H1 (cell line): ENCODE data around the gene TRIM62. TPM values are rescaled to one million over a fixed set of nuclear protein-coding genes. Genes with fewer than 3 reads are reported as not detected.

ENCODE experiments used
- CTCF ChIA-PET: fragments of 300-600 bp; sonication (Branson Sonifier 250); formaldehyde crosslinking; loops from one replicate; lab custom pipeline; 2021; ENCODE audit not compliant: partially characterized antibody; lab: Charles Lee
- POLR2A ChIA-PET: fragments of 300-600 bp; sonication (Branson Sonifier 250); formaldehyde crosslinking; loops from one replicate; lab custom pipeline; 2021; ENCODE audit warnings: inconsistent platforms; ENCODE audit not compliant: partially characterized antibody; lab: Charles Lee
- DNase-seq, 2 experiments: peaks; one replicate each; pipeline versions ENCODE4 v3.0.0 to v3.0.0-alpha.2; 2010 to 2022; ENCODE audit warnings: low spot score in 2 of 2, low read depth in 1 of 2, mixed read lengths in 1 of 2
- FAIRE-seq: peaks from 2 replicates; lab custom pipeline; 2011; peaks lifted over from hg19 to GRCh38; lab: Jason Lieb, UNC
- H2AFZ ChIP-seq: 2 replicates; pipeline ENCODE4 v1.8.1; 2012; ENCODE audit warnings: low read length, inconsistent platforms
- H2AK5ac ChIP-seq: 2 replicates; pipeline ENCODE4 v1.6.1; 2013; ENCODE audit warnings: low read depth, low read length
- H2BK120ac ChIP-seq: replicated peaks from 2 replicates; pipeline ENCODE3; 2013; ENCODE audit warnings: low read depth, low read length, inconsistent platforms
- H2BK12ac ChIP-seq: 2 replicates; pipeline ENCODE4 v1.6.1; 2013; ENCODE audit warnings: low read depth, low read length
- H2BK15ac ChIP-seq: 2 replicates; pipeline ENCODE4 v1.6.1; 2013; ENCODE audit warnings: low read length
- H2BK20ac ChIP-seq: 2 replicates; pipeline ENCODE4 v1.6.1; 2013; ENCODE audit warnings: low read length
- H2BK5ac ChIP-seq: 2 replicates; pipeline ENCODE4 v1.6.1; 2013; ENCODE audit warnings: low read depth, low read length
- H3K14ac ChIP-seq: 2 replicates; pipeline ENCODE4 v1.6.1; 2013; ENCODE audit warnings: inconsistent platforms; ENCODE audit not compliant: insufficient read length
- H3K18ac ChIP-seq: 2 replicates; pipeline ENCODE4 v1.6.1; 2013; ENCODE audit warnings: low read length; ENCODE audit errors: extremely low read depth
- H3K23ac ChIP-seq: 2 replicates; pipeline ENCODE4 v1.6.1; 2013; ENCODE audit warnings: inconsistent platforms; ENCODE audit not compliant: insufficient read length
- H3K23me2 ChIP-seq: 2 replicates; pipeline ENCODE4 v1.6.1; 2013; ENCODE audit warnings: low read depth, low read length
- H3K27ac ChIP-seq: 2 replicates; pipeline ENCODE4 v1.6.1; 2011; ENCODE audit warnings: low read depth, low read length, inconsistent platforms
- H3K27me3 ChIP-seq, 4 experiments: replicated peaks in 1 of 4; 1 replicate in 1 of 4; 2 replicates in 3 of 4; pipeline versions ENCODE4 v1.6.1 to v1.8.1; 2011 to 2013; ENCODE audit warnings: low read length in 3 of 4, mild to moderate bottlenecking in 3 of 4, inconsistent platforms in 2 of 4, mixed read lengths in 2 of 4, moderate library complexity in 1 of 4; ENCODE audit not compliant: control insufficient read depth in 3 of 4, insufficient read depth in 3 of 4; ENCODE audit errors: extremely low read depth in 1 of 4
- H3K36me3 ChIP-seq, 4 experiments: 2 replicates each; pipeline versions ENCODE4 v1.6.1 to v1.8.1; 2011 to 2013; ENCODE audit warnings: mild to moderate bottlenecking in 4 of 4, low read length in 3 of 4, moderate library complexity in 2 of 4, control low read depth in 1 of 4, inconsistent platforms in 1 of 4; ENCODE audit not compliant: insufficient read depth in 4 of 4, control insufficient read depth in 2 of 4
- H3K4ac ChIP-seq: replicated peaks from 2 replicates; pipeline ENCODE3; 2013; ENCODE audit warnings: low read length, low read depth, mixed read lengths, inconsistent platforms; ENCODE audit not compliant: insufficient read length
- H3K4me1 ChIP-seq, 4 experiments: replicated peaks in 1 of 4; 1 replicate in 1 of 4; 2 replicates in 3 of 4; pipeline versions ENCODE4 v1.6.1 to v1.8.1; 2011 to 2013; ENCODE audit warnings: low read length in 3 of 4, inconsistent platforms in 2 of 4, mixed read lengths in 1 of 4; ENCODE audit not compliant: insufficient read depth in 4 of 4, control insufficient read depth in 3 of 4
- H3K4me2 ChIP-seq, 2 experiments: 2 replicates each; pipeline versions ENCODE4 v1.6.1 to v1.8.1; 2011 to 2013; ENCODE audit warnings: low read depth in 2 of 2, low read length in 2 of 2, control low read depth in 1 of 2, inconsistent platforms in 1 of 2, mild to moderate bottlenecking in 1 of 2; ENCODE audit not compliant: insufficient read depth in 1 of 2
- H3K4me3 ChIP-seq, 4 experiments: fragments of 200-600, 300-600 bp in 1 of 4; sonication (generic), shearing (Covaris generic), sonication (Bioruptor Twin) in 1 of 4; 2 replicates each; pipeline versions ENCODE4 v1.5.1 to v1.8.1; 2011 to 2016; ENCODE audit warnings: low read length in 4 of 4, low read depth in 3 of 4, control low read depth in 2 of 4, inconsistent platforms in 2 of 4, mild to moderate bottlenecking in 2 of 4, mixed read lengths in 1 of 4, moderate library complexity in 1 of 4; ENCODE audit not compliant: insufficient read depth in 2 of 4; ENCODE audit errors: extremely low read depth in 1 of 4
- H3K56ac ChIP-seq: replicated peaks from 2 replicates; pipeline ENCODE3; 2013; ENCODE audit warnings: low read depth, mild to moderate bottlenecking, mixed read lengths, low read length, inconsistent platforms; ENCODE audit not compliant: insufficient read length
- H3K79me1 ChIP-seq: 2 replicates; pipeline ENCODE4 v1.6.1; 2013; ENCODE audit warnings: low read depth, low read length, control low read depth
- H3K79me2 ChIP-seq, 2 experiments: 2 replicates each; pipeline versions ENCODE4 v1.6.1 to v1.8.1; 2012 to 2013; ENCODE audit warnings: low read length in 2 of 2, mild to moderate bottlenecking in 2 of 2, inconsistent platforms in 1 of 2; ENCODE audit not compliant: insufficient read depth in 2 of 2, control insufficient read depth in 1 of 2
- H3K9ac ChIP-seq, 4 experiments: replicated peaks in 1 of 4; 1 replicate in 1 of 4; 2 replicates in 3 of 4; pipeline versions ENCODE4 v1.6.1 to v1.8.1; 2011 to 2013; ENCODE audit warnings: low read depth in 3 of 4, low read length in 3 of 4, control low read depth in 2 of 4, mild to moderate bottlenecking in 2 of 4, moderate library complexity in 2 of 4, inconsistent platforms in 1 of 4; ENCODE audit errors: extremely low read depth in 1 of 4
- H3K9me3 ChIP-seq, 2 experiments: 2 replicates each; pipeline versions ENCODE4 v1.6.1 to v1.8.1; 2012 to 2013; ENCODE audit warnings: mild to moderate bottlenecking in 2 of 2, moderate library complexity in 2 of 2, control low read depth in 1 of 2, inconsistent platforms in 1 of 2, low read depth in 1 of 2, low read length in 1 of 2, mixed read lengths in 1 of 2; ENCODE audit not compliant: insufficient read depth in 2 of 2
- H4K20me1 ChIP-seq, 2 experiments: replicated peaks in 1 of 2; 2 replicates each; pipeline versions ENCODE3 to v1.8.1; 2011 to 2013; ENCODE audit warnings: inconsistent platforms in 2 of 2, low read length in 2 of 2, mild to moderate bottlenecking in 1 of 2; ENCODE audit not compliant: insufficient read depth in 2 of 2, control insufficient read depth in 1 of 2
- H4K5ac ChIP-seq: 2 replicates; pipeline ENCODE4 v1.6.1; 2013; ENCODE audit warnings: low read length, low read depth, mixed read lengths, inconsistent platforms; ENCODE audit not compliant: insufficient read length
- H4K8ac ChIP-seq: 2 replicates; pipeline ENCODE4 v1.8.0; 2013; ENCODE audit warnings: mild to moderate bottlenecking, moderate library complexity, low read length, inconsistent platforms; ENCODE audit not compliant: insufficient read depth; ENCODE audit errors: extremely low read depth
- H4K91ac ChIP-seq: replicated peaks from 2 replicates; pipeline ENCODE3; 2013; ENCODE audit warnings: low read length, mixed read lengths, inconsistent platforms; ENCODE audit not compliant: insufficient read length
- BACH1 ChIP-seq: IDR thresholded peaks from 2 replicates; pipeline ENCODE4 v1.6.1; 2012; ENCODE audit warnings: low read length, improper control_type of control experiment
- POLR2AphosphoS5 ChIP-seq: IDR thresholded peaks from 2 replicates; pipeline ENCODE4 v1.6.1; 2011; ENCODE audit warnings: low read depth, low read length
- RAD21 ChIP-seq, 2 experiments: IDR thresholded peaks in 1 of 2; conservative IDR thresholded peaks in 1 of 2; 2 replicates each; pipeline ENCODE4 v1.6.1; 2011; ENCODE audit warnings: low read depth in 2 of 2, low read length in 2 of 2, improper control_type of control experiment in 1 of 2, inconsistent platforms in 1 of 2, mild to moderate bottlenecking in 1 of 2, moderate library complexity in 1 of 2
- SAP30 ChIP-seq: fragments of 300-600 bp; sonication (generic); IDR thresholded peaks from 2 replicates; pipeline ENCODE4 v1.7.1; 2012; ENCODE audit warnings: low read length, moderate library complexity, mild to moderate bottlenecking, inconsistent platforms; ENCODE audit not compliant: insufficient read depth, insufficient replicate concordance
- SP2 ChIP-seq: IDR thresholded peaks from 2 replicates; pipeline ENCODE4 v1.6.1; 2012; ENCODE audit warnings: mild to moderate bottlenecking, low read length, inconsistent platforms
- SRF ChIP-seq: IDR thresholded peaks from 2 replicates; pipeline ENCODE4 v1.6.1; 2011; ENCODE audit warnings: mild to moderate bottlenecking, low read depth, low read length, moderate library complexity
- TCF12 ChIP-seq: IDR thresholded peaks from 2 replicates; pipeline ENCODE4 v1.6.1; 2011; ENCODE audit warnings: low read depth, mild to moderate bottlenecking, low read length
- TEAD4 ChIP-seq: IDR thresholded peaks from 2 replicates; pipeline ENCODE4 v1.6.1; 2012; ENCODE audit warnings: low read depth, low read length, inconsistent platforms, mixed read lengths
- USF2 ChIP-seq: IDR thresholded peaks from 2 replicates; pipeline ENCODE4 v1.6.1; 2011; ENCODE audit warnings: low read length, improper control_type of control experiment
- WGBS, 2 experiments: shearing (Covaris generic) in 1 of 2; methylation state at CpG; one replicate each; pipeline versions ENCODE4 v1.1.6 to v1.1.7; 2013 to 2015; ENCODE audit warnings: low lambda C conversion rate in 2 of 2, mixed read lengths in 2 of 2, inconsistent platforms in 1 of 2, low coverage in 1 of 2, missing lambda C conversion rate in 1 of 2; ENCODE audit not compliant: insufficient replicate concordance in 2 of 2, insufficient coverage in 1 of 2, insufficient read length in 1 of 2; ENCODE audit errors: extremely low coverage in 1 of 2, missing lambda C conversion rate in 1 of 2; 5-methylcytosine and 5-hydroxymethylcytosine counted together
- polyA plus RNA-seq, 7 experiments: library from polyadenylated mRNA; depleted of rRNA in 3 of 7; stranded (reverse) in 5 of 7; unstranded in 2 of 7; fragments of >200 nt in 5 of 7; fragments of 200-250 nt in 2 of 7; gene quantifications; 1 replicate in 5 of 7; 2 replicates in 1 of 7; 4 replicates in 1 of 7; pipeline versions ENCODE4 v1.2.1 to v1.2.3, GENCODE V29; 2011 to 2013; ENCODE audit warnings: missing spikeins in 2 of 7, mixed read lengths in 2 of 7
- total RNA-seq: library from RNA; stranded (reverse); fragmentation: NEBNext Ultra II Directional; extraction: Animal tissue kit (Norgen Biotek cat#: 25700); gene quantifications from 2 replicates; pipeline ENCODE4 v1.2.1, GENCODE V29; 2021
- TF ChIP-seq, protein P1 (sequence below), 3 experiments: IDR thresholded peaks; 1 replicate in 2 of 3; 2 replicates in 1 of 3; pipeline versions ENCODE4 v1.5.1 to v1.6.1; 2011; ENCODE audit warnings: low read length in 3 of 3, mild to moderate bottlenecking in 3 of 3, inconsistent platforms in 2 of 3, low read depth in 1 of 3, moderate library complexity in 1 of 3; ENCODE audit not compliant: insufficient read depth in 1 of 3; ENCODE audit errors: control extremely low read depth in 1 of 3

TRIM62 gene
- total and polyA plus RNA-seq, 2 of the 8 experiments (the other 6 are each of a cell fraction or from before 2014, with no cell fraction given) = 6.3 to 10.8 TPM

- no peak overlapping the region for H3K9ac ChIP-seq
- no peak overlapping the region for H4K8ac ChIP-seq
- no peak overlapping the region for H2AK5ac ChIP-seq
- ChIA-PET POLR2A (interaction anchor here (0.6 kb wide), 1 partner anchor 1880 kb away, joined by 3 read pairs; no protein-coding TSS in a partner anchor), CTCF (interaction anchor here (0.6 to 4.8 kb wide), 21 partner anchors 10 to 397 kb away, joined by 3 to 55 read pairs (median 3); partner anchors contain the start of gene A3GALT2)
- no peak overlapping the region for H3K4me2 ChIP-seq
- H2BK120ac ChIP-seq = no peak overlapping the region
- peaks cover 9 to 18% (median 16%) of the 10 kb centered on the region in 4 experiments for H3K4me1 ChIP-seq
- no peak overlapping the region for H2AFZ ChIP-seq
- WGBS, 2 experiments = 67% methylated on average over 3 of the region's 3 CpGs; no CpG with 5 or more reads in 1 of the 2 experiments
- no peaks in the 10 kb centered on the region for H3K9me3 ChIP-seq
- H4K20me1 ChIP-seq = peaks cover 0 to 2% of the 10 kb centered on the region in 2 experiments
- H3K56ac ChIP-seq = no peak overlapping the region
- DNase-seq (no peak), FAIRE-seq (peak; percentile 74)
- H3K27ac ChIP-seq = no peak overlapping the region
- H2BK12ac ChIP-seq = no peak overlapping the region
- H4K91ac ChIP-seq = no peak overlapping the region
- no peak overlapping the region for H4K5ac ChIP-seq
- H2BK15ac ChIP-seq = no peak overlapping the region
- no peaks in the 10 kb centered on the region for H3K79me2 ChIP-seq
- H3K18ac ChIP-seq = no peak overlapping the region
- H3K79me1 ChIP-seq = no peaks in the 10 kb centered on the region
- H3K27me3 ChIP-seq = no peaks in the 10 kb centered on the region
- H3K36me3 ChIP-seq = peaks cover 0 to 5% (median 0%) of the 10 kb centered on the region in 4 experiments; a peak in 2 of 8 replicates
- no peak overlapping the region for H3K14ac ChIP-seq
- H2BK5ac ChIP-seq = no peak overlapping the region; the same call in 1 of the 2 replicates
- H2BK20ac ChIP-seq = no peak overlapping the region
- no peak overlapping the region for H3K23ac ChIP-seq
- H3K4ac ChIP-seq = no peak overlapping the region
- no peak overlapping the region for H3K4me3 ChIP-seq
- H3K23me2 ChIP-seq = no peaks in the 10 kb centered on the region; the same call in 1 of the 2 replicates
- TF ChIP-seq SP2 (no peak), TEAD4 (no peak), SAP30 (no peak), POLR2AphosphoS5 (no peak), SRF (no peak), USF2 (no peak), RAD21 (IDR thresholded peaks at IDR 0.05 in 1 of 2, conservative IDR thresholded peaks at IDR 0.05 in 1 of 2; ENCODE audit: low read depth in 2 of 2, low read length in 2 of 2) (peak; percentile 59 to 73), TCF12 (no peak), BACH1 (no peak)
- TF ChIP-seq, protein P1, sequence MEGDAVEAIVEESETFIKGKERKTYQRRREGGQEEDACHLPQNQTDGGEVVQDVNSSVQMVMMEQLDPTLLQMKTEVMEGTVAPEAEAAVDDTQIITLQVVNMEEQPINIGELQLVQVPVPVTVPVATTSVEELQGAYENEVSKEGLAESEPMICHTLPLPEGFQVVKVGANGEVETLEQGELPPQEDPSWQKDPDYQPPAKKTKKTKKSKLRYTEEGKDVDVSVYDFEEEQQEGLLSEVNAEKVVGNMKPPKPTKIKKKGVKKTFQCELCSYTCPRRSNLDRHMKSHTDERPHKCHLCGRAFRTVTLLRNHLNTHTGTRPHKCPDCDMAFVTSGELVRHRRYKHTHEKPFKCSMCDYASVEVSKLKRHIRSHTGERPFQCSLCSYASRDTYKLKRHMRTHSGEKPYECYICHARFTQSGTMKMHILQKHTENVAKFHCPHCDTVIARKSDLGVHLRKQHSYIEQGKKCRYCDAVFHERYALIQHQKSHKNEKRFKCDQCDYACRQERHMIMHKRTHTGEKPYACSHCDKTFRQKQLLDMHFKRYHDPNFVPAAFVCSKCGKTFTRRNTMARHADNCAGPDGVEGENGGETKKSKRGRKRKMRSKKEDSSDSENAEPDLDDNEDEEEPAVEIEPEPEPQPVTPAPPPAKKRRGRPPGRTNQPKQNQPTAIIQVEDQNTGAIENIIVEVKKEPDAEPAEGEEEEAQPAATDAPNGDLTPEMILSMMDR (IDR thresholded peaks at IDR 0.05; ENCODE audit: control extremely low read depth in 1 of 3, insufficient read depth in 1 of 3, low read depth in 1 of 3, low read length in 3 of 3) = peak; percentile 46 to 82 (median 79)
Observed at GRCh38 chr1:33147997-33148314, 33.9 kb downstream of the TRIM62 start.
